Neural cell (in vitro differentiated cells): ENCODE results near the gene C16orf89.

ENCODE experiments used
- EP300 ChIP-seq: fragments of 450-650 bp; conservative IDR thresholded peaks from 2 replicates; pipeline ENCODE4 v1.6.1; 2014; ENCODE audit warnings: antibody characterized with exemption, mild to moderate bottlenecking, moderate library complexity; ENCODE audit not compliant: poor library complexity, severe bottlenecking
- EZH2 ChIP-seq: fragments of 200-600, 300-800 bp; shearing (Covaris generic), sonication (generic); IDR thresholded peaks from 2 replicates; pipeline ENCODE4 v1.6.1; 2014; ENCODE audit warnings: antibody characterized with exemption, low read length, borderline replicate concordance, mild to moderate bottlenecking; ENCODE audit not compliant: insufficient read depth, poor library complexity, severe bottlenecking
- RAD21 ChIP-seq: fragments of 450-650 bp; conservative IDR thresholded peaks from 2 replicates; pipeline ENCODE4 v1.6.1; 2014; ENCODE audit warnings: antibody characterized with exemption, mild to moderate bottlenecking, moderate library complexity
- TAF1 ChIP-seq: IDR thresholded peaks from 2 replicates; pipeline ENCODE4 v1.6.1; 2012; ENCODE audit warnings: low read depth
- TF ChIP-seq, protein P1 (sequence below): fragments of 450-650 bp; IDR thresholded peaks from 2 replicates; pipeline ENCODE4 v1.5.1; 2014; ENCODE audit warnings: antibody characterized with exemption, mild to moderate bottlenecking, moderate library complexity; ENCODE audit not compliant: poor library complexity, severe bottlenecking

- TF ChIP-seq, protein P1, sequence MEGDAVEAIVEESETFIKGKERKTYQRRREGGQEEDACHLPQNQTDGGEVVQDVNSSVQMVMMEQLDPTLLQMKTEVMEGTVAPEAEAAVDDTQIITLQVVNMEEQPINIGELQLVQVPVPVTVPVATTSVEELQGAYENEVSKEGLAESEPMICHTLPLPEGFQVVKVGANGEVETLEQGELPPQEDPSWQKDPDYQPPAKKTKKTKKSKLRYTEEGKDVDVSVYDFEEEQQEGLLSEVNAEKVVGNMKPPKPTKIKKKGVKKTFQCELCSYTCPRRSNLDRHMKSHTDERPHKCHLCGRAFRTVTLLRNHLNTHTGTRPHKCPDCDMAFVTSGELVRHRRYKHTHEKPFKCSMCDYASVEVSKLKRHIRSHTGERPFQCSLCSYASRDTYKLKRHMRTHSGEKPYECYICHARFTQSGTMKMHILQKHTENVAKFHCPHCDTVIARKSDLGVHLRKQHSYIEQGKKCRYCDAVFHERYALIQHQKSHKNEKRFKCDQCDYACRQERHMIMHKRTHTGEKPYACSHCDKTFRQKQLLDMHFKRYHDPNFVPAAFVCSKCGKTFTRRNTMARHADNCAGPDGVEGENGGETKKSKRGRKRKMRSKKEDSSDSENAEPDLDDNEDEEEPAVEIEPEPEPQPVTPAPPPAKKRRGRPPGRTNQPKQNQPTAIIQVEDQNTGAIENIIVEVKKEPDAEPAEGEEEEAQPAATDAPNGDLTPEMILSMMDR = no peak
- no peak for TF ChIP-seq EZH2
- TF ChIP-seq EP300 = no peak
- no peak for TF ChIP-seq TAF1
- no peak for TF ChIP-seq RAD21
Observed at GRCh38 chr16:5031601-5032000, 34.2 kb downstream of the C16orf89 start.
